ENCODE measurements around the gene PC.

PC gene

DNA sequence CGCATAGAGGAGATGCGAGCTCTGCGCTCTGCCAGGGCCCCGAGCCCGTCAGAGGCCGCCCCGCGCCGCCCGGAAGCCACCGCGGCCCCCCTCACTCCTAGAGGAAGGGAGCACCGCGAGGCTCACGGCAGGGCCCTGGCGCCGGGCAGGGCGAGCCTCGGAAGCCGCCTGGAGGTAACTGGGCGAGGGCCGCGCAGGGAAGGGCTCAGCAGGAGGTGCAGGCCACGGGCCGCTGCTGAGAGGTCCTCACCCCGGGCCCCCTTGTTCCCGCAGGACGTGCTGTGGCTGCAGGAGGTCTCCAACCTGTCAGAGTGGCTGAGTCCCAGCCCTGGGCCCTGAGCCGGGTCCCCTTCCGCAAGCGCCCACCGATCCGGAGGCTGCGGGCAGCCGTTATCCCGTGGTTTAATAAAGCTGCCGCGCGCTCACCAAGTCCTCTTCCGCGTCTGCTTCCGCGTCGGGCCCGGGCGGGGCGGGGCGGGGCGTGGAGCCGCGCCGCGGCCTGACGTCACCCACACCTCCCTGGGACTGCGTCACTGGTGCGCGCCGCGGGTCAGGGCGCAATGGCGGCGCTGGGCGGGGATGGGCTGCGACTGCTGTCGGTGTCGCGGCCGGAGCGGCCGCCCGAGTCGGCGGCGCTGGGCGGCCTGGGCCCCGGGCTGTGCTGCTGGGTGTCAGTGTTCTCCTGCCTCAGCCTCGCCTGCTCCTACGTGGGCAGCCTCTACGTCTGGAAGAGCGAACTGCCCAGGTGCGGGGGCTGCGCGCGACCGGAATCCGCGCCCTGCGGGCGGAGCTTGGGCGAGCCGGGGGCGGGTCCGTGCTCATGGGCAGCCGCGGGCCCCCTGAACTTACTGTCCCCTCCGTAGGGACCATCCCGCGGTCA, 115.0 kb downstream of the PC start, which contains the start of gene RCE1:
Gene RCE1, plus strand, starts transcription at position 546 of the 880 bp plus-strand sequence. Its CDS starts 15 bp downstream, at position 561.
- peak; percentile 98 for DNase-seq (ENCODE audit: low spot score)
- TF ChIP-seq, protein P1, sequence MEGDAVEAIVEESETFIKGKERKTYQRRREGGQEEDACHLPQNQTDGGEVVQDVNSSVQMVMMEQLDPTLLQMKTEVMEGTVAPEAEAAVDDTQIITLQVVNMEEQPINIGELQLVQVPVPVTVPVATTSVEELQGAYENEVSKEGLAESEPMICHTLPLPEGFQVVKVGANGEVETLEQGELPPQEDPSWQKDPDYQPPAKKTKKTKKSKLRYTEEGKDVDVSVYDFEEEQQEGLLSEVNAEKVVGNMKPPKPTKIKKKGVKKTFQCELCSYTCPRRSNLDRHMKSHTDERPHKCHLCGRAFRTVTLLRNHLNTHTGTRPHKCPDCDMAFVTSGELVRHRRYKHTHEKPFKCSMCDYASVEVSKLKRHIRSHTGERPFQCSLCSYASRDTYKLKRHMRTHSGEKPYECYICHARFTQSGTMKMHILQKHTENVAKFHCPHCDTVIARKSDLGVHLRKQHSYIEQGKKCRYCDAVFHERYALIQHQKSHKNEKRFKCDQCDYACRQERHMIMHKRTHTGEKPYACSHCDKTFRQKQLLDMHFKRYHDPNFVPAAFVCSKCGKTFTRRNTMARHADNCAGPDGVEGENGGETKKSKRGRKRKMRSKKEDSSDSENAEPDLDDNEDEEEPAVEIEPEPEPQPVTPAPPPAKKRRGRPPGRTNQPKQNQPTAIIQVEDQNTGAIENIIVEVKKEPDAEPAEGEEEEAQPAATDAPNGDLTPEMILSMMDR (IDR thresholded peaks at IDR 0.05; ENCODE audit: extremely low read depth, insufficient read depth, missing control alignments) = no peak
- in situ Hi-C loops (cut with MboI; ENCODE audit: low pct_unique_long_range_greater_than_20kb, low sequenced_read_pairs, unreplicated experiment) = loop anchor here (25.0 kb wide), 1 partner anchor 281 kb away; the partner anchor contains the start of gene CTSF

DNA sequence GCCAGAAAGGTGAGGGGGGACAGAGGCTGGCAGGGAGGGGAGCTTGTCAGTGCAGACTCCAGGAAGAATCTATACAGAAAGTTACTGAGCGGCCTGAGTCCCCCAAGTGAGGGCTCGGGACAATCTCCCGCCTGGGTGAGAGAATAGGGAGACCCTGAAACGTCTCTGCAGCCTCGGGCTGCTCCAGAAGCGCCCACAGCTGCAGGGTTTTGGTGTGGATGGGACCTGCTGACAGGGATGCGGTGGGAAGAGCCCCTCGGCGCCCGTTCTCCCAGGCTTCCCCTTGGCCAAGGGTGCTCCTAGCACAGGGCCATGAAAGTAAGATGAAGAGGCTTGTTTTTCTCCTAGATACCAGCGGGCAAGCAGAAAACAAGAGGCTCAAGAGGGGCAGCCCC, 115.7 kb downstream of the PC start:
- in situ Hi-C loops (cut with MboI; ENCODE audit: low pct_unique_long_range_greater_than_20kb, low sequenced_read_pairs, unreplicated experiment) = loop anchor here (25.0 kb wide), 1 partner anchor 280 kb away; the partner anchor contains the start of gene CTSF
- DNase-seq (ENCODE audit: low spot score) = peak; percentile 33
- TF ChIP-seq, protein P1 (IDR thresholded peaks at IDR 0.05; ENCODE audit: extremely low read depth, insufficient read depth, missing control alignments) = no peak

DNA sequence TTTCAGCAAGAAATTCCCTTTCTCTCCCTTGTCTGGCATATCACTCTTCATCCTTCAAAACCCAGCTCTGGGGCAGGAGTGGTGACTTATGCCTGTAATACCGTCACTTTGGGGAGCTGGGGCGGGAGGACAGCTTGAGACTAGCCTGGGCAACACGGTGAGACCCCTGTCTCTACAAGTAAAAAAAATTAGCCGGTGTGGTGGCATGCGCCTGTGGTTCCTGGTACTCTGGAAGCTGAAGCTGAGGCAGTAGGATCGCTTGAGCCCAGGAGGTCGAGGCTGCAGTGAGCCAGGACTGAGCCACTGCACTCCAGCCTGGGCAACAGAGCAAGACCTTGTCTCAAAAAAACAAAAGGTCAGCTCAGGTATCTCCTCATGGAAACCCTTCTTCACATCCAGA, 116.3 kb downstream of the PC start:
- TF ChIP-seq, protein P1 (IDR thresholded peaks at IDR 0.05; ENCODE audit: extremely low read depth, insufficient read depth, missing control alignments) = no peak
- DNase-seq (ENCODE audit: low spot score) = no peak
- in situ Hi-C loops (cut with MboI; ENCODE audit: low pct_unique_long_range_greater_than_20kb, low sequenced_read_pairs, unreplicated experiment) = loop anchor here (25.0 kb wide), 1 partner anchor 280 kb away; the partner anchor contains the start of gene CTSF

DNA sequence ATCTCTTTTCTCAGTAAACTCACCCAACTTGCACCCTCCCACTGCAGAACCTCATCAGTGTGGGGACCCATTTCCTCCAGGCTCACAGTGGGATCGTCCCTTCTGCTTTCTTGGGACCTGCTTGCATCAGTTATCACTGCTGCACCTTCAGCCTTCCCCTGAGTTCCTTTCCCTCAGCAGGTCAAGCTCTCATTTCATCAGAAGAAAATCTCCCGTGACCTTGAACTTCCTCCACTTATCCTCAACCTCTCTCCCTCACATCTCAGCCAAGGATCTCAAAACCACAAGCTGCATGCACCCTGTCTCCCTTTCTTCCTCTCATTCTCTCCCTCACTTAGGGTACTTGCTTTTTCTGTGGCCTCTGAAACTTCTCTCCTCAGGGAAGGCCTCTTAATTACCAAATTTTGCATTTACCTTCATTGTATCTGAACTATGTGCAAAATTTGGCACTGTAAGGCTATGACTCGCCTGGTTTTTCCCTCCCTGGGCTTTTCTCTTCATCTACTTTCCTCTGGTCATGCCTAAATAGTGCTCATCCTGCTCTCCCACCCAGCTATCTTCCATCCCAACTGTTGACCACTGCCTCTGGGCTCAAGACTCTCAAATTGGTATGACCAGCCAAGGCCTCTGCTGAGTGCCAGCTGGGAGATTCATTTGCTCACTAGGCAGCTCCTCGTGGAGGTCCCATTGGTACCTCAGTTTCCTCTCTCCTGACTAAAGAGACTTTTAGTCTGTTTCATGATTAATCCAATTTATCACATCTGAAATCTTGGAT, 117.7 kb downstream of the PC start:
- in situ Hi-C loops (cut with MboI; ENCODE audit: low pct_unique_long_range_greater_than_20kb, low sequenced_read_pairs, unreplicated experiment) = loop anchor here (25.0 kb wide), 1 partner anchor 278 kb away; the partner anchor contains the start of gene CTSF
- DNase-seq (ENCODE audit: low spot score) = no peak
- TF ChIP-seq, protein P1 (IDR thresholded peaks at IDR 0.05; ENCODE audit: extremely low read depth, insufficient read depth, missing control alignments) = no peak

DNA sequence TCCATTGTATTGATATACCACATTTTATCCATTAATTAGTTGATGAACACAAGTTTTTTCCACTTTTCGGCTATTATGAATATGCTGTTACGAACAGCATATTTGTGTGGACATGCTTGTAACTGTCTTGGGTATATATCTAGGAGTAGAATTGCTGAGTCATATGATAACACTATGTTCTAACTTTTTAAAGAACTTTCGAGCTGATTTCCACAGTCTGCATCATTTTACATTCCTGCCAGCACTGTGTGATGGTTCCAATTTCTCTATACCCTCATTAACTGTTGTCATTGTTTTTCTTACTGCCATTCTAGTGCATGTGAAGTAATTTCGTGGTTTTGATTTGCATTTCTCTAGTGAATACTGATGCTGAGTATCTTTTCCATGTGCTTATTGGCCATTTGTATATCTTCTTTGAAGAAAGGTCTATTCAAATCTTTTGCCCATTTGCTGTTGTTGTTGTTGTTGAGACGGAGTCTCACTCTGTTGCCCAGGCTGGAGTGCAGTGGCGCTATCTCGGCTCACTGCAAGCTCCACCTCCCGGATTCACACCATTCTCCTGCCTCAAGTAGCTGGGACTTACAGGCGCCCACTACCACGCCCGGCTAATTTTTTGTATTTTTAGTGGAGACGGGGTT, 122.3 kb downstream of the PC start:
- TF ChIP-seq, protein P1 (IDR thresholded peaks at IDR 0.05; ENCODE audit: extremely low read depth, insufficient read depth, missing control alignments) = no peak
- in situ Hi-C loops (cut with MboI; ENCODE audit: low pct_unique_long_range_greater_than_20kb, low sequenced_read_pairs, unreplicated experiment) = loop anchor here (5.0 to 25.0 kb wide), 2 partner anchors 144 to 274 kb away; partner anchors contain the start of gene CTSF
- DNase-seq (ENCODE audit: low spot score) = no peak

DNA sequence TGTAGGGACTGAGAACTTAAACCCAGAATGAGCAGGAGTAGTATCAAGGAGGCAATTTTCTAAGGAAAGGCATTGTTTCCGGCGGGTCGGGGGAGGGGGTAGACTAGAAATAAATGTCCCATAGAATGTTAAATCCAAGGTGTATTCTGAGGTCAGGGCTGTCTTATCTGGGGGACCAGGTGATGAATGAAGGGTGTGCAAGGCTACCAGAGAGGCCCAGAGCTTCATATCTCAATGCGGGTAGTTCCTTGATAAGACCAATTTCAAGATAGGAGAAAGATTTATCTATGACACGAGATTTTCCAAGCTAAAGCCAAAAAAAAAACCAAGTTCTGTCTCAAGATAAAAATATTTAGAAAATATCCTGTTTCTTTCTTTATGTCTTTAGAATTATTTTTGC, 123.2 kb downstream of the PC start:
- in situ Hi-C loops (cut with MboI; ENCODE audit: low pct_unique_long_range_greater_than_20kb, low sequenced_read_pairs, unreplicated experiment) = loop anchor here (5.0 to 25.0 kb wide), 2 partner anchors 143 to 273 kb away; partner anchors contain the start of gene CTSF
- TF ChIP-seq, protein P1 (IDR thresholded peaks at IDR 0.05; ENCODE audit: extremely low read depth, insufficient read depth, missing control alignments) = no peak
- no peak for DNase-seq (ENCODE audit: low spot score)

Data from GM13977 (cell line).